ENCODE data around the gene MAB21L4.

GRCh38 chr2:240881913-240882312 is 14.0 kb downstream of the MAB21L4 start:
- no peak for TF ChIP-seq POLR2A (IDR thresholded peaks at IDR 0.05)
- TF ChIP-seq CTCF (IDR thresholded peaks at IDR 0.05), result no peak
